AG04449 (cell line): ENCODE results near the gene SLC5A2.
A peak's percentile ranks its signal among the peaks of the same experiment; 100 is the strongest.
"Not testable (repeated sequence)": the region's sequence is repeated elsewhere in the genome, so short reads cannot be mapped to it uniquely, and the experiment has no call there.

ENCODE experiments used
- CTCF ChIA-PET: fragments of 350-600 bp; formaldehyde crosslinking; extraction: SDS; loops from one replicate; lab custom pipeline; 2021; ENCODE audit warnings: antibody characterized with exemption; lab: Yijun Ruan, JAX
- POLR2A ChIA-PET: fragments of 400-600, 350-600 bp; formaldehyde crosslinking; extraction: SDS; loops from one replicate; lab custom pipeline; 2020; ENCODE audit warnings: antibody characterized with exemption, inconsistent platforms; lab: Yijun Ruan, JAX
- DNase-seq: peaks from one replicate; pipeline ENCODE4 v3.0.0-alpha.2; 2010; ENCODE audit warnings: low read depth, low spot score
- H3K4me3 ChIP-seq: 2 replicates; pipeline ENCODE4 v1.5.1; 2011; ENCODE audit warnings: low read depth, mild to moderate bottlenecking, control low read depth, low read length
- TF ChIP-seq, protein P1 (sequence below): IDR thresholded peaks from one replicate; pipeline ENCODE4 v1.5.1; 2011; ENCODE audit warnings: mild to moderate bottlenecking, moderate library complexity, low read length, control low read depth, inconsistent platforms; ENCODE audit not compliant: insufficient read depth; ENCODE audit errors: missing control alignments

SLC5A2 gene

DNA sequence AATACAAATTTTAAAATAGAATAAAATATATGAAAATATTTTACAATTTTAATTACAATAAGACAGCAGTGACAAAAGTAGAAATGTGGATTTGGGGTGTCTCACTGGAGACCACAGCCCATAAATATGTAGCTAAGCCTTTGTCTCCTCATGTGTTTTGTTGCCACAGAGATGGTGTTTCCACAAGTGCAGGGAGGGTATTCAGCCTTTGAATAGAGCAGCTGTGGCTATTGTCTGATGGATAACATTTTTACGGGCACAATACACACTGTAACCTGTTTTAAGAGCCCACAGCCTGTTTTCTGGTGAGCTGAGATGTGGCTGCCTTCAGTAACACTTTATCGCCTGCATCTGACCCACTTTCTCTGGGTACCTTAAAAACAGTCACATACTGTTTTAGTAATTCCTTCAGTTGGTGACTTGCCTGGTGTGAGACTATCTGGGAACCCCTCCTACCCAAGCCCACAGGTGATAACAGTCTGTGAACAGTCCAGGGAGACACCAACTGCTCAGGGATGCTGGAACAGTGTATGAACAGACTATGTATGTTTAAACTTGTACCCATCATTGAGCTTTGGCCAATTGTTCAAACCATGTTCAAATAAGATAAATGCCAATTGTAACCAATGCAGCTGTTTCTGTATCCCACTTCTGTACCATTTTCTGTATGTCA lies 37.0 kb downstream of the SLC5A2 start:
- POLR2A ChIA-PET, result no interaction called here
- no peak for DNase-seq
- H3K4me3 ChIP-seq, result no peak overlapping the region
- CTCF ChIA-PET, result no interaction called here
- TF ChIP-seq, protein P1, sequence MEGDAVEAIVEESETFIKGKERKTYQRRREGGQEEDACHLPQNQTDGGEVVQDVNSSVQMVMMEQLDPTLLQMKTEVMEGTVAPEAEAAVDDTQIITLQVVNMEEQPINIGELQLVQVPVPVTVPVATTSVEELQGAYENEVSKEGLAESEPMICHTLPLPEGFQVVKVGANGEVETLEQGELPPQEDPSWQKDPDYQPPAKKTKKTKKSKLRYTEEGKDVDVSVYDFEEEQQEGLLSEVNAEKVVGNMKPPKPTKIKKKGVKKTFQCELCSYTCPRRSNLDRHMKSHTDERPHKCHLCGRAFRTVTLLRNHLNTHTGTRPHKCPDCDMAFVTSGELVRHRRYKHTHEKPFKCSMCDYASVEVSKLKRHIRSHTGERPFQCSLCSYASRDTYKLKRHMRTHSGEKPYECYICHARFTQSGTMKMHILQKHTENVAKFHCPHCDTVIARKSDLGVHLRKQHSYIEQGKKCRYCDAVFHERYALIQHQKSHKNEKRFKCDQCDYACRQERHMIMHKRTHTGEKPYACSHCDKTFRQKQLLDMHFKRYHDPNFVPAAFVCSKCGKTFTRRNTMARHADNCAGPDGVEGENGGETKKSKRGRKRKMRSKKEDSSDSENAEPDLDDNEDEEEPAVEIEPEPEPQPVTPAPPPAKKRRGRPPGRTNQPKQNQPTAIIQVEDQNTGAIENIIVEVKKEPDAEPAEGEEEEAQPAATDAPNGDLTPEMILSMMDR, result no peak

DNA sequence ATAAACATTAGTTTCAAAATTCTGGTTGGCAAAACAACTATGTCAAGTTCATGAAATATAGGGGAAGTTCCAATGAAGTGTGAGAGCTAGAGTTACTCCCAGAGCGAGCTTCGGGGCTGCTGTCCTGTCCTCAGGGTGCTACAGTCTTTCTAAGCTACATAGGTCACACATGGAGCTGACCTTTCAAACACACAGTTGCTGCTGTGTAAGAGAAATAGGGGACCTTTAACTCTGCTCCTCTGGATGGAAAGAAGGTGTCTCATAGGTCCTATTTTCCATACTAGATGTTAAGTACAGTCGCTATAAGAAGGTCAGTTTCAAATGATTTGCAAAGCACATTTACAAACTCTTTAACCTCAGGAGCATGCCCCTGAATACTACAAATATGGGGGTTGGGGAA lies 38.4 kb downstream of the SLC5A2 start:
- TF ChIP-seq, protein P1, result no peak
- POLR2A ChIA-PET, result no interaction called here
- H3K4me3 ChIP-seq, result no peak overlapping the region
- CTCF ChIA-PET, result no interaction called here
- DNase-seq, result no peak

DNA sequence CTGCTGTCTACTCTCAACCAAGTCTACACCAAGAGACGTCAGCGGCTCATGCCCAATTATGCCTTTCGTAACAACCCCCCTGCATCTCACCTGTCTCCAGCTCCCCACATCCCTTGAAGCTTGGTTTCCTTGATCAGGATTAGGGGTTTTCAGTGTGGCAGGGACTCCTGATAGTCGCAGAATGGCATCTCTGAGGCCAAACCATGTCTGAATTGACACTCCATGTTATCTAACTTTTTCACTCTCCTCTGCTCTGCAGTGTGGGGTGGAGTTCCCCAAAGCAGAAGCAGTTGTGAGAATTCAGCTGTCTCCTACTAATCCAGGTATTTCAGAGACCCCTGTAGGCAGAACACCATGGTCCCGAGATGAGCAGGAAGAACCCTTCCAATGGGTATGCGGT lies 39.1 kb downstream of the SLC5A2 start:
- no peak overlapping the region for H3K4me3 ChIP-seq
- ChIA-PET CTCF (no interaction called here), POLR2A (no interaction called here)
- no peak for DNase-seq
- TF ChIP-seq, protein P1, result no peak

DNA sequence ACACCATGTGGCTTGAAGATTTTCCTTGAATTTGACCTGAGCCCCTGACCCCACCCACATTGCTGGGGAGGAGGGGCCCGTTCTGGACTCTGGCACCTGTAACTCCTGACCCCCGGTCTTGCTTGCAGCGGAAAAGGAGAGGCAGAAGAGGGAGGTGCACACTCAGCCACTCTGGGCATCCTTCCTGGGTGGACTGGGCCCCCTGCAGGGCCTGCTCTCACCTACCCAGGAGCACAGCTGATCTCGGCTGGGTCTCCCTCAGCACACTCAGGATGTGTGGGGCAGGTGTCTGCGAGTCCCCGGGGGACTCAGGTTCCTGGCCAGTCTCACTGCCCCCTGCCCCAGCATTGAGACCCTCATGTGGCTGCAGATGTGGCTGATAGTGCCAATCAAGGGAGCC lies 40.8 kb downstream of the SLC5A2 start:
- CTCF ChIA-PET, DNase-seq, POLR2A ChIA-PET, H3K4me3 ChIP-seq: not testable (repeated sequence)

DNA sequence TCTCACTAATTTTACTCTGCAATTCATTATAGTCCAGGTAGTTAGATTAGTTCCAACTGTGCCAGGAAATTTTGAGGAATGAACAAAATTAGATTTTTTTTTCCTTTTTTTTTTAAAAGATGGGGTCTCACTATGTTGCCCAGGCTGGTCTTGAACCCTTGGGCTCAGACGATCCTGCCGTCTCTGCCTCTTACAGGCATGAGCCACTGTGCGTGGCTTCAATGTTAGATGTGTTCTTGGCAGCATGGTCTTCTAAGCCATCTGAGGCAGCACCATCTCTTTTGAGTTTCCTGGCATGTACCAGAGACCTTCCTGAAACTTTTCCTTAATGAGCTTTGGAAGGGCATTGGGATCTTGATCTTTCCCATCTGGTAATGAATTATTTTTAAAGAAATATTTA lies 42.2 kb downstream of the SLC5A2 start:
- no peak for DNase-seq
- POLR2A ChIA-PET, result no interaction called here
- CTCF ChIA-PET, result no interaction called here
- H3K4me3 ChIP-seq, result no peak overlapping the region
- TF ChIP-seq, protein P1, result no peak

DNA sequence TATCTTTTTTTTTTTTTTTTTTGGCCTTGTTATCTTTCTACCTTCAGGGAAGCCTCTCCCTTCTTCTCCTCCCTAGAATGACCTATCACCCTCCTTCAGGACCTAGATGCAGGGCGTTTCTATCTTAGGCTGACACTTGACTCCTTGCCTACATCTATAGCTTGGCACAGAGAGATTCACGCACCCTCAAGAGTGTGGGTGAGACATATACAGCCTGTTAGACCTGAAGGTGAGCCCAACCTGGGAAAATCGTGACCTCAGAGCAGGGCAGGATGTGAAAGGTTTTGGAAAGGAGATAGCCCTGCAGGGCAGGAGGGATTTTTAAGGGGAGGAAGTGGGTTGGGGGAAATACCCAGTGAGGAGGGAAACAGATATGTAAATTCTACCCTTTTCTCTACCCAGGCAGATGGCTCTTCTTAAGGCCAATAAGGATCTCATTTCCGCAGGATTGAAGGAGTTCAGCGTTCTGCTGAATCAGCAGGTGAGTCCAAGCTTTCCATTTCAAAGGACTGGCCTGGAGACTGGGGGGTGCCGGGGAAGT lies 44.9 kb downstream of the SLC5A2 start, which contains the start of gene AHSP:
Gene AHSP (plus strand): TSS at position 167 of the 541 bp plus-strand sequence. CDS start 240 bp downstream, at position 407.
- no peak for DNase-seq
- ChIA-PET POLR2A (no interaction called here), CTCF (no interaction called here)
- H3K4me3 ChIP-seq, result peak within 1 kb of the TSS; percentile 50
- TF ChIP-seq, protein P1, result no peak

DNA sequence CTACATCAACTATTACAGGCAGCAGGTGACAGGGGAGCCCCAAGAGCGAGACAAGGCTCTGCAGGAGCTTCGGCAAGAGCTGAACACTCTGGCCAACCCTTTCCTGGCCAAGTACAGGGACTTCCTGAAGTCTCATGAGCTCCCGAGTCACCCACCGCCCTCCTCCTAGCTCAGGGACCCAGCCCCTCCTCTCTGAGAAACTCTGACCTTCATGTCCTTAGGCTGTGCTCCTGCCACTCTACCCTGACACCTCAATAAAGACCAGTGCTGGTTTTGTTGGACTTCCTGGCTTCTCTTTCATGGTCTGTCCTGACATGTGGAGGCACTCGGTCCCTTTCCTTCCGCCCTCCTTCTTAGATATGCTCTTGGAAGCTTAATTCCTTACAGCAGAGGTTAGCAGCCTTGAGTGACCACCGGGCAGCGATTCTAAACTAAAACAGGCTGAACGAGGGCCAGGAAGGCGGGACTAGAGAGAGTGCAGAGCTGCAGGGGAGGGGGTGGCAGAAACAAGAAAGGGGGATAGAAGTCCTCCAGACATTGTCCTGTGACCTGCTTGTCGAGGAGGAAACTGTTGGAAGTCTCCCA lies 45.7 kb downstream of the SLC5A2 start:
- TF ChIP-seq, protein P1, result no peak
- no peak for DNase-seq
- POLR2A ChIA-PET, result interaction anchor here (1.5 kb wide), 1 partner anchor 20 kb away, joined by 8 read pairs; the partner anchor contains the start of gene RUSF1

More for the DNA sequence above, 45.7 kb downstream of the SLC5A2 start:
- H3K4me3 ChIP-seq, result peak overlapping the region; percentile 50
- CTCF ChIA-PET, result interaction anchor here (1.2 to 1.5 kb wide), 2 partner anchors 18 to 340 kb away, joined by 3 read pairs; no protein-coding TSS in a partner anchor
